HL-60 (cell line): Measurements from ENCODE around the gene SETMAR.

Experiments
- DNase-seq, 2 experiments: peaks; one replicate each; pipeline ENCODE4 v3.0.0-alpha.2; 2010 to 2020; ENCODE audit warnings: low read depth in 1 of 2, low spot score in 1 of 2
- H3K27ac ChIP-seq: fragments of 250-450 bp; sonication (Bioruptor Pico); replicated peaks from 2 replicates; pipeline ENCODE4 v1.5.1; 2020; ENCODE audit warnings: mild to moderate bottlenecking, moderate library complexity
- H3K27me3 ChIP-seq: fragments of 250-450 bp; sonication (Bioruptor Pico); 2 replicates; pipeline ENCODE4 v1.5.1; 2021; ENCODE audit warnings: mild to moderate bottlenecking, moderate library complexity; ENCODE audit not compliant: insufficient read depth, poor library complexity, severe bottlenecking
- H3K4me3 ChIP-seq: replicated peaks from 2 replicates; pipeline ENCODE4 v1.5.1; 2011; ENCODE audit warnings: mild to moderate bottlenecking, control low read depth, low read length; ENCODE audit not compliant: insufficient read depth
- CTCF ChIP-seq: IDR thresholded peaks from one replicate; pipeline ENCODE4 v1.5.1; 2011; ENCODE audit warnings: low read length, control low read depth, inconsistent platforms; ENCODE audit not compliant: insufficient read depth
- GABPA ChIP-seq: IDR thresholded peaks from 2 replicates; pipeline ENCODE4 v1.6.1; 2012; ENCODE audit warnings: low read depth
- POLR2AphosphoS5 ChIP-seq: IDR thresholded peaks from 2 replicates; pipeline ENCODE4 v1.6.1; 2012; ENCODE audit warnings: low read depth
- REST ChIP-seq: IDR thresholded peaks from 2 replicates; pipeline ENCODE4 v1.6.1; 2012; ENCODE audit warnings: low read depth; ENCODE audit not compliant: insufficient replicate concordance
- SPI1 ChIP-seq: IDR thresholded peaks from 2 replicates; pipeline ENCODE4 v1.6.1; 2012; ENCODE audit warnings: low read depth, mild to moderate bottlenecking, borderline replicate concordance

The SETMAR gene

GRCh38 chr3:4321732-4322131 is 18.6 kb downstream of the SETMAR start:
- Histone ChIP-seq H3K27me3 (no peaks in the 10 kb centered on the region), H3K27ac (peak overlapping the region; percentile 71), H3K4me3 (no peak overlapping the region)
- DNase-seq: no peak
- TF ChIP-seq REST (no peak), CTCF (no peak), GABPA (no peak), SPI1 (peak; percentile 74), POLR2AphosphoS5 (no peak)

GRCh38 chr3:4322635-4323034 is 19.5 kb downstream of the SETMAR start:
- DNase-seq: peak; percentile 91 to 97
- H3K27me3 ChIP-seq: no peaks in the 10 kb centered on the region
- H3K27ac ChIP-seq: peak overlapping the region; percentile 71
- H3K4me3 ChIP-seq: no peak overlapping the region
- TF ChIP-seq REST (no peak), GABPA (no peak), SPI1 (peak; percentile 9; the same call in 1 of the 2 replicates), CTCF (no peak), POLR2AphosphoS5 (peak; percentile 82)

GRCh38 chr3:4323246-4324027 is 20.3 kb downstream of the SETMAR start:
- TF ChIP-seq GABPA (no peak), POLR2AphosphoS5 (no peak), REST (no peak), SPI1 (no peak), CTCF (no peak)
- DNase-seq: peak in 1 of 2 experiments; percentile 26
- H3K4me3 ChIP-seq: no peak overlapping the region
- H3K27ac ChIP-seq: peak overlapping the region; percentile 71
- no peaks in the 10 kb centered on the region for H3K27me3 ChIP-seq
